RWPE2 (cell line): ENCODE results near the gene GOLIM4.

Experiments used
- ATAC-seq: fragments of 200-7000 bp; cut with Tn5 transposase; 3 replicates; pipeline ENCODE4 v1.9.1; 2021; ENCODE audit warnings: low read depth
- DNase-seq: peaks from one replicate; pipeline ENCODE4 v3.0.0-alpha.2; 2020; ENCODE audit warnings: low spot score
- H3K27ac ChIP-seq: fragments of 450-650 bp; 2 replicates; pipeline ENCODE4 v1.5.1; 2017; ENCODE audit warnings: mild to moderate bottlenecking; ENCODE audit not compliant: poor library complexity, severe bottlenecking
- H3K27me3 ChIP-seq: fragments of 250-450 bp; sonication (Bioruptor Pico); 2 replicates; pipeline ENCODE4 v1.5.1; 2021; ENCODE audit warnings: mild to moderate bottlenecking, moderate library complexity; ENCODE audit not compliant: insufficient read depth, poor library complexity, severe bottlenecking
- H3K36me3 ChIP-seq: fragments of 250-450 bp; sonication (Bioruptor Pico); 2 replicates; pipeline ENCODE4 v1.5.1; 2020; ENCODE audit warnings: low read depth, mild to moderate bottlenecking, moderate library complexity
- H3K4me1 ChIP-seq: fragments of 250-450 bp; sonication (Bioruptor Pico); 2 replicates; pipeline ENCODE4 v1.5.1; 2021; ENCODE audit warnings: mild to moderate bottlenecking, moderate library complexity; ENCODE audit not compliant: insufficient read depth, poor library complexity, severe bottlenecking
- H3K4me3 ChIP-seq: fragments of 250-450 bp; sonication (Bioruptor Pico); 2 replicates; pipeline ENCODE4 v1.5.1; 2021; ENCODE audit warnings: mild to moderate bottlenecking, moderate library complexity; ENCODE audit not compliant: severe bottlenecking
- H3K9me3 ChIP-seq: fragments of 250-450 bp; sonication (Bioruptor Pico); 2 replicates; pipeline ENCODE4 v1.5.1; 2021; ENCODE audit warnings: mild to moderate bottlenecking, moderate library complexity; ENCODE audit not compliant: severe bottlenecking
- TF ChIP-seq, protein P1 (sequence below): fragments of 450-650 bp; IDR thresholded peaks from one replicate; pipeline ENCODE4 v1.5.1; 2017; ENCODE audit warnings: mild to moderate bottlenecking, moderate library complexity; ENCODE audit not compliant: poor library complexity, severe bottlenecking

Gene GOLIM4

DNA sequence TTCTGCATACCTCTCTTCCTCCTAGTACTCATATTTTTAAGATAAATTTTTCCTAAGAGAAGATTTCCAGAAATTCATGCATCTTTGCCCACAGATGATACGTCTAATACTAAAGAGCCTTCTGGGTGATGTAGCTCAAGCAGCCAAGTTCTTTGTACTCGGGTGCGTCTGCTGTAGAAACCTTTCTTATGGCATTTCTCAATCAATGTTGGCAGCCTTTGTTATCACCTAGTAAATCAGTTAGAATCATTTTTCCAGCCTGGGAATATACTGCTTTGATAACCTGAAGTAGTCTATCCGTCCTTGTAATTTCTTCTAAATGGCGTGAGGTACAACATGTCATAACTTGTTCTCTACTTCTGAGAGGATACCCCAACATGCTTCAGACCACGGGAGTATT lies 104.5 kb downstream of the GOLIM4 start:
- DNase-seq, result no peak
- H3K27ac ChIP-seq, result no peak overlapping the region
- H3K36me3 ChIP-seq, result no peaks in the 10 kb centered on the region
- no peaks in the 10 kb centered on the region for H3K4me1 ChIP-seq
- H3K27me3 ChIP-seq, result peaks cover 10% of the 10 kb centered on the region
- no peak for ATAC-seq
- peaks cover 2% of the 10 kb centered on the region for H3K9me3 ChIP-seq
- TF ChIP-seq, protein P1, sequence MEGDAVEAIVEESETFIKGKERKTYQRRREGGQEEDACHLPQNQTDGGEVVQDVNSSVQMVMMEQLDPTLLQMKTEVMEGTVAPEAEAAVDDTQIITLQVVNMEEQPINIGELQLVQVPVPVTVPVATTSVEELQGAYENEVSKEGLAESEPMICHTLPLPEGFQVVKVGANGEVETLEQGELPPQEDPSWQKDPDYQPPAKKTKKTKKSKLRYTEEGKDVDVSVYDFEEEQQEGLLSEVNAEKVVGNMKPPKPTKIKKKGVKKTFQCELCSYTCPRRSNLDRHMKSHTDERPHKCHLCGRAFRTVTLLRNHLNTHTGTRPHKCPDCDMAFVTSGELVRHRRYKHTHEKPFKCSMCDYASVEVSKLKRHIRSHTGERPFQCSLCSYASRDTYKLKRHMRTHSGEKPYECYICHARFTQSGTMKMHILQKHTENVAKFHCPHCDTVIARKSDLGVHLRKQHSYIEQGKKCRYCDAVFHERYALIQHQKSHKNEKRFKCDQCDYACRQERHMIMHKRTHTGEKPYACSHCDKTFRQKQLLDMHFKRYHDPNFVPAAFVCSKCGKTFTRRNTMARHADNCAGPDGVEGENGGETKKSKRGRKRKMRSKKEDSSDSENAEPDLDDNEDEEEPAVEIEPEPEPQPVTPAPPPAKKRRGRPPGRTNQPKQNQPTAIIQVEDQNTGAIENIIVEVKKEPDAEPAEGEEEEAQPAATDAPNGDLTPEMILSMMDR, result no peak
- no peak overlapping the region for H3K4me3 ChIP-seq

DNA sequence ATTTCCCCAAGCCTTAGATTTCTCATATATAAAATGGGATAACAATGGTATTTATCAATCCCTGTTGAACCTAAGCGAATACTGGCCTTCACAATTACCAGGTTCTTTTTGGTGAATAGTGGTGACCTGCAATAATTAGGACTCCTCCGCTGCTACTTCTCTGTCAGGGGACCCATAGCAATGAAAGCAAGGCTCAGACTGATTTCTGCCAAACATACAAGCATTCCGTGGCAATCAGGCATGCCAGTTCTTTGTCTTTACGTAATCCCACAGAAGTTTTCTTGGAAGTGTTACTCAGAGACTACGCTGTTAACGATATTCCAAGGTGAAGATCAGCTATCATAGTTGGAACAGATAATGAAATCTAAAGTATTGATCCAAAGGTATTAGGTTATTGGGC lies 105.7 kb downstream of the GOLIM4 start:
- TF ChIP-seq, protein P1, result no peak
- H3K4me3 ChIP-seq, result no peak overlapping the region
- peaks cover 2% of the 10 kb centered on the region for H3K9me3 ChIP-seq
- no peaks in the 10 kb centered on the region for H3K36me3 ChIP-seq
- H3K27me3 ChIP-seq, result peaks cover 10% of the 10 kb centered on the region
- H3K27ac ChIP-seq, result no peak overlapping the region
- DNase-seq (no peak), ATAC-seq (no peak)
- no peaks in the 10 kb centered on the region for H3K4me1 ChIP-seq

DNA sequence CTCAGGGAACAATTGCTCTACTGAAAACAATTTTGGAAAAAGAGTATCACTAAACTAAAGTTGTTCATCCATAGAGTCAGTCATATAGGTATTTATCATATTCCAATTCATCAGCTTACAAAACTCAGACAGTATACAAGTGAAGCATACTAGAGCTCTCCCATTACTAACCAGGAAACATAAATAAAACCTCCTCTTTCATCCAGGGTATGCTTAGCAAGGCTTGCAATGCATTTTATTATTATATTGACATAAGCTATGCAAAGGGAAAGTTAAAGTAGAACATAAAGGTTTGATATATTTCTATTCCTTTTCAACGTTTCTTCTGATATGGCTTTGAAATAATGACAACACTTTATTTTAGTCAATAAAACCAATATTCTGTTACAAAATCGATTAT lies 106.7 kb downstream of the GOLIM4 start:
- no peak for ATAC-seq
- peaks cover 10% of the 10 kb centered on the region for H3K27me3 ChIP-seq
- no peaks in the 10 kb centered on the region for H3K36me3 ChIP-seq
- H3K27ac ChIP-seq, result no peak overlapping the region
- H3K9me3 ChIP-seq, result peaks cover 2% of the 10 kb centered on the region
- TF ChIP-seq, protein P1, result no peak
- H3K4me3 ChIP-seq, result no peak overlapping the region
- H3K4me1 ChIP-seq, result no peaks in the 10 kb centered on the region
- no peak for DNase-seq

DNA sequence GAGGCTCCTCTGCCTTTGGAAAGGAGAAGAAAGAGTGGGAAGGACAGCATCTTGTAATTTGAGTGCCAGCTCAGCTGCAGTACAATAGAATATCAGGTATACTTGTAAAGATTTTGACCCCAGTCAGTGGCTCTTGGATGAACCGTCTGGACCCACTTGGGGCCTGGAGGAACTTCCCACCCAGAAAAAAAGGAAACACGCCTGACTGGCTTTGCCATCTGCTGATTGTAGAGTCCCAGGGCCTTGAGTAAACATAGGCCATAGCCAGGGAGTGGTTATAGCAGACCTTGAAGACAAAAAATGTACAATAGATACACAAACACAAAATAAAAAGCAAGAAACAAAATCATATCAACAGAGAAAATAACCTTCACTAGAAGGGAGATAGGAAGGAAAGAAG lies 112.1 kb downstream of the GOLIM4 start:
- H3K36me3 ChIP-seq, result no peaks in the 10 kb centered on the region
- H3K9me3 ChIP-seq, result no peaks in the 10 kb centered on the region
- no peak for ATAC-seq
- DNase-seq, result no peak
- no peaks in the 10 kb centered on the region for H3K4me1 ChIP-seq
- no peak overlapping the region for H3K27ac ChIP-seq
- TF ChIP-seq, protein P1, result no peak
- H3K27me3 ChIP-seq, result no peaks in the 10 kb centered on the region
- H3K4me3 ChIP-seq, result no peak overlapping the region

DNA sequence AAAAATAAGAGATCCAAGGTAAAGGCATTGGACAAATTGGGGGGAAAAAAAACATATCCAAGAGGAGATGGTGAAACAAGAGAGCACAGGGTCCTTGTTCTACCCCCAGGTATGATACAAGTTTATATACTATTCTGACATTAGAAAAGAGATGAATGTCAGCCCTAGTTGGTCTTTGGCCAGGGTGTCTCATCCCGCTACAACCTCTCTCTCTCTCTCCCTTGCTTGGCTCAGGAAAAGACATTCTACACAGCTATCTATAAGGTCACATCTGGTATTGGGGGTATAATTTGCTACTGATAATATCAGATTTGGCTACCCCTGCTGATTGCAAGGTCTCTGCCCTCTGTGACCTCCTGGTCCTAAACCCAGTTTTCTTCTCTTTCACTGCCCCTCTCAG lies 117.2 kb downstream of the GOLIM4 start:
- Histone ChIP-seq H3K36me3 (no peaks in the 10 kb centered on the region), H3K4me1 (no peaks in the 10 kb centered on the region), H3K4me3 (no peak overlapping the region), H3K9me3 (no peaks in the 10 kb centered on the region), H3K27ac (no peak overlapping the region), H3K27me3 (no peaks in the 10 kb centered on the region)
- no peak for ATAC-seq
- no peak for DNase-seq
- TF ChIP-seq, protein P1, result no peak
